ENCODE measurements around the gene WAPL. TPM values are rescaled to one million over a fixed set of nuclear protein-coding genes. Genes with fewer than 3 reads are reported as not detected.

The WAPL gene
- total and polyA plus RNA-seq, 2 of the 13 experiments (the other 11 are each of a cell fraction or from before 2014, with no cell fraction given) = 13.2 to 43.5 TPM

DNA sequence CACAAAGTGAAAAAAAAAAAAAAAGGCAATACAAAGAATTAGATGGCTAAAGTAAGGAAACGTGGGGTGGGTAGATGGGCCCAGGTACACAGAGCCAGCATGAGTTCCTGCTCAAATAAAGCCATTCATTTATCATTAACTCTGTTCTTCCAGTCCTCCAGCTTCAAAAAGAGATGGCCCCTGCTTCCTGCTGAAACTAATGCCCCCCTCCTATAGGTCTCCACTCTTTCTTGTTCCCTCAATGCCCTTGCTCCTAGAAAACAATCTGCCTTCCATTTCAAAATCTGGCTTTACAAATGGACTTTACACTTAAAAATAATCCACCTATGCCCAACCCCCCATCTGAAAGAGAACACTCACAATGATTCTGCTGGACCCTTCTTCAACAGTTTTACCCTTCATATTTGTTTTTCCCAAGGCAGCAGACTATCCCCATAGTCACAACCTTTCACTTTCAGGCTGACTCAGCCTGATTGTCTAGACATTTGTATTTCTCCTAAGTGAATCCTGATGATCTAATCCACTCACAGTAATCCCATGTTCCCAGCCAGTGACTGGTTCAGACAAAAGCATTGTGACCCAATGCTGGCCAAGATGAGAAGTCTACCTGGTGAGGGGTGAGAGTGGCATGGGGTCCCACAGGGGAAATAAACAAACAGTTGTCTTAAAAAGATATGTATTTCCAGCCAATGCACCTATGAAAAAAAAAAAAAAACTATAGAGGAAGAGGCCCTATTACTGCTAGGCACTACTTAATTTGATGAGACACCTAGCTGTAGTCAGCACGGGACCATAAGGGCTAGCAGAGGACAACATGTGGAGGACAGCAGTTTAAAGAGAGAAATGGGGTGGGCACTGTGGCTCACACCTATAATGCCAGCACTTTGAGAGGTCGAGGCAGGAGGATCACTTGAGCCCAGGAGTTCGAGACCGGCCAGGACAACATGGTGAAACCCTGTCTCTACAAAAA lies 80.4 kb downstream of the WAPL start (continued):
- TF ChIP-seq EED (CRISPR knock-in tag; IDR thresholded peaks at IDR 0.05) = no peak
- TF ChIP-seq KDM1A (CRISPR knock-in tag; IDR thresholded peaks at IDR 0.05) = no peak
- TF ChIP-seq SP140L (CRISPR knock-in tag; IDR thresholded peaks at IDR 0.05; ENCODE audit: borderline replicate concordance) = no peak
- peak; percentile 67; the same call in 1 of the 2 replicates for TF ChIP-seq ZNF652 (CRISPR knock-in tag; IDR thresholded peaks at IDR 0.05; ENCODE audit: borderline replicate concordance, low read depth)
- TF ChIP-seq, protein P1, sequence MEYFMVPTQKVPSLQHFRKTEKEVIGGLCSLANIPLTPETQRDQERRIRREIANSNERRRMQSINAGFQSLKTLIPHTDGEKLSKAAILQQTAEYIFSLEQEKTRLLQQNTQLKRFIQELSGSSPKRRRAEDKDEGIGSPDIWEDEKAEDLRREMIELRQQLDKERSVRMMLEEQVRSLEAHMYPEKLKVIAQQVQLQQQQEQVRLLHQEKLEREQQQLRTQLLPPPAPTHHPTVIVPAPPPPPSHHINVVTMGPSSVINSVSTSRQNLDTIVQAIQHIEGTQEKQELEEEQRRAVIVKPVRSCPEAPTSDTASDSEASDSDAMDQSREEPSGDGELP (IDR thresholded peaks at IDR 0.05; ENCODE audit: borderline replicate concordance, low read depth) = 0 out of 2 replicates have a peak, but pooled peaks have one; percentile 19
- TF ChIP-seq MIER2 (CRISPR knock-in tag; IDR thresholded peaks at IDR 0.05) = 0 out of 2 replicates have a peak, but pooled peaks have one; percentile 20
- TF ChIP-seq, protein P2, sequence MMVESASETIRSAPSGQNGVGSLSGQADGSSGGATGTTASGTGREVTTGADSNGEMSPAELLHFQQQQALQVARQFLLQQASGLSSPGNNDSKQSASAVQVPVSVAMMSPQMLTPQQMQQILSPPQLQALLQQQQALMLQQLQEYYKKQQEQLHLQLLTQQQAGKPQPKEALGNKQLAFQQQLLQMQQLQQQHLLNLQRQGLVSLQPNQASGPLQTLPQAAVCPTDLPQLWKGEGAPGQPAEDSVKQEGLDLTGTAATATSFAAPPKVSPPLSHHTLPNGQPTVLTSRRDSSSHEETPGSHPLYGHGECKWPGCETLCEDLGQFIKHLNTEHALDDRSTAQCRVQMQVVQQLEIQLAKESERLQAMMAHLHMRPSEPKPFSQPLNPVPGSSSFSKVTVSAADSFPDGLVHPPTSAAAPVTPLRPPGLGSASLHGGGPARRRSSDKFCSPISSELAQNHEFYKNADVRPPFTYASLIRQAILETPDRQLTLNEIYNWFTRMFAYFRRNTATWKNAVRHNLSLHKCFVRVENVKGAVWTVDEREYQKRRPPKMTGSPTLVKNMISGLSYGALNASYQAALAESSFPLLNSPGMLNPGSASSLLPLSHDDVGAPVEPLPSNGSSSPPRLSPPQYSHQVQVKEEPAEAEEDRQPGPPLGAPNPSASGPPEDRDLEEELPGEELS (CRISPR knock-in tag; IDR thresholded peaks at IDR 0.05) = peak; percentile 90
- TF ChIP-seq, protein P3, sequence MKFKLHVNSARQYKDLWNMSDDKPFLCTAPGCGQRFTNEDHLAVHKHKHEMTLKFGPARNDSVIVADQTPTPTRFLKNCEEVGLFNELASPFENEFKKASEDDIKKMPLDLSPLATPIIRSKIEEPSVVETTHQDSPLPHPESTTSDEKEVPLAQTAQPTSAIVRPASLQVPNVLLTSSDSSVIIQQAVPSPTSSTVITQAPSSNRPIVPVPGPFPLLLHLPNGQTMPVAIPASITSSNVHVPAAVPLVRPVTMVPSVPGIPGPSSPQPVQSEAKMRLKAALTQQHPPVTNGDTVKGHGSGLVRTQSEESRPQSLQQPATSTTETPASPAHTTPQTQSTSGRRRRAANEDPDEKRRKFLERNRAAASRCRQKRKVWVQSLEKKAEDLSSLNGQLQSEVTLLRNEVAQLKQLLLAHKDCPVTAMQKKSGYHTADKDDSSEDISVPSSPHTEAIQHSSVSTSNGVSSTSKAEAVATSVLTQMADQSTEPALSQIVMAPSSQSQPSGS (CRISPR knock-in tag; IDR thresholded peaks at IDR 0.05) = 0 out of 2 replicates have a peak, but pooled peaks have one; percentile 50
- TF ChIP-seq EHMT2 (IDR thresholded peaks at IDR 0.05; ENCODE audit: borderline replicate concordance, low read depth, low read length) = no peak
- peak; percentile 90 for TF ChIP-seq ASH2L (IDR thresholded peaks at IDR 0.05; ENCODE audit: insufficient read length, low read depth, low read length)
- no peak for TF ChIP-seq KLF12 (CRISPR knock-in tag; IDR thresholded peaks at IDR 0.05; ENCODE audit: borderline replicate concordance)
- TF ChIP-seq, protein P4, sequence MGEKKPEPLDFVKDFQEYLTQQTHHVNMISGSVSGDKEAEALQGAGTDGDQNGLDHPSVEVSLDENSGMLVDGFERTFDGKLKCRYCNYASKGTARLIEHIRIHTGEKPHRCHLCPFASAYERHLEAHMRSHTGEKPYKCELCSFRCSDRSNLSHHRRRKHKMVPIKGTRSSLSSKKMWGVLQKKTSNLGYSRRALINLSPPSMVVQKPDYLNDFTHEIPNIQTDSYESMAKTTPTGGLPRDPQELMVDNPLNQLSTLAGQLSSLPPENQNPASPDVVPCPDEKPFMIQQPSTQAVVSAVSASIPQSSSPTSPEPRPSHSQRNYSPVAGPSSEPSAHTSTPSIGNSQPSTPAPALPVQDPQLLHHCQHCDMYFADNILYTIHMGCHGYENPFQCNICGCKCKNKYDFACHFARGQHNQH (CRISPR knock-in tag; IDR thresholded peaks at IDR 0.05) = peak; percentile 77
- TF ChIP-seq, protein P5, sequence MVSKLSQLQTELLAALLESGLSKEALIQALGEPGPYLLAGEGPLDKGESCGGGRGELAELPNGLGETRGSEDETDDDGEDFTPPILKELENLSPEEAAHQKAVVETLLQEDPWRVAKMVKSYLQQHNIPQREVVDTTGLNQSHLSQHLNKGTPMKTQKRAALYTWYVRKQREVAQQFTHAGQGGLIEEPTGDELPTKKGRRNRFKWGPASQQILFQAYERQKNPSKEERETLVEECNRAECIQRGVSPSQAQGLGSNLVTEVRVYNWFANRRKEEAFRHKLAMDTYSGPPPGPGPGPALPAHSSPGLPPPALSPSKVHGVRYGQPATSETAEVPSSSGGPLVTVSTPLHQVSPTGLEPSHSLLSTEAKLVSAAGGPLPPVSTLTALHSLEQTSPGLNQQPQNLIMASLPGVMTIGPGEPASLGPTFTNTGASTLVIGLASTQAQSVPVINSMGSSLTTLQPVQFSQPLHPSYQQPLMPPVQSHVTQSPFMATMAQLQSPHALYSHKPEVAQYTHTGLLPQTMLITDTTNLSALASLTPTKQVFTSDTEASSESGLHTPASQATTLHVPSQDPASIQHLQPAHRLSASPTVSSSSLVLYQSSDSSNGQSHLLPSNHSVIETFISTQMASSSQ (IDR thresholded peaks at IDR 0.05; ENCODE audit: low read depth) = peak; percentile 92
- TF ChIP-seq, protein P5 (CRISPR knock-in tag; IDR thresholded peaks at IDR 0.05; ENCODE audit: borderline replicate concordance) = peak; percentile 96
- TF ChIP-seq ZSCAN29 (CRISPR knock-in tag; conservative IDR thresholded peaks at IDR 0.05) = no peak; the same call in 1 of the 2 replicates
- TF ChIP-seq RNF2 (conservative IDR thresholded peaks at IDR 0.05; ENCODE audit: low read depth) = no peak
- TF ChIP-seq SMC3 (IDR thresholded peaks at IDR 0.05; ENCODE audit: low read length) = peak; percentile 44; the same call in 1 of the 2 replicates
- peak; percentile 51; the same call in 1 of the 2 replicates for TF ChIP-seq ZNF772 (CRISPR knock-in tag; IDR thresholded peaks at IDR 0.05)
- 0 out of 2 replicates have a peak, but pooled peaks have one; percentile 18 for TF ChIP-seq CEBPB (IDR thresholded peaks at IDR 0.05; ENCODE audit: borderline replicate concordance, low read depth, low read length)
